RWPE2 (cell line): ENCODE results near the gene CHP1.

Experiments used
- ATAC-seq: fragments of 200-7000 bp; cut with Tn5 transposase; 3 replicates; pipeline ENCODE4 v1.9.1; 2021; ENCODE audit warnings: low read depth
- DNase-seq: peaks from one replicate; pipeline ENCODE4 v3.0.0-alpha.2; 2020; ENCODE audit warnings: low spot score
- H3K27ac ChIP-seq: fragments of 450-650 bp; 2 replicates; pipeline ENCODE4 v1.5.1; 2017; ENCODE audit warnings: mild to moderate bottlenecking; ENCODE audit not compliant: poor library complexity, severe bottlenecking
- H3K27me3 ChIP-seq: fragments of 250-450 bp; sonication (Bioruptor Pico); 2 replicates; pipeline ENCODE4 v1.5.1; 2021; ENCODE audit warnings: mild to moderate bottlenecking, moderate library complexity; ENCODE audit not compliant: insufficient read depth, poor library complexity, severe bottlenecking
- H3K36me3 ChIP-seq: fragments of 250-450 bp; sonication (Bioruptor Pico); 2 replicates; pipeline ENCODE4 v1.5.1; 2020; ENCODE audit warnings: low read depth, mild to moderate bottlenecking, moderate library complexity
- H3K4me1 ChIP-seq: fragments of 250-450 bp; sonication (Bioruptor Pico); 2 replicates; pipeline ENCODE4 v1.5.1; 2021; ENCODE audit warnings: mild to moderate bottlenecking, moderate library complexity; ENCODE audit not compliant: insufficient read depth, poor library complexity, severe bottlenecking
- H3K4me3 ChIP-seq: fragments of 250-450 bp; sonication (Bioruptor Pico); 2 replicates; pipeline ENCODE4 v1.5.1; 2021; ENCODE audit warnings: mild to moderate bottlenecking, moderate library complexity; ENCODE audit not compliant: severe bottlenecking
- H3K9me3 ChIP-seq: fragments of 250-450 bp; sonication (Bioruptor Pico); 2 replicates; pipeline ENCODE4 v1.5.1; 2021; ENCODE audit warnings: mild to moderate bottlenecking, moderate library complexity; ENCODE audit not compliant: severe bottlenecking
- TF ChIP-seq, protein P1 (sequence below): fragments of 450-650 bp; IDR thresholded peaks from one replicate; pipeline ENCODE4 v1.5.1; 2017; ENCODE audit warnings: mild to moderate bottlenecking, moderate library complexity; ENCODE audit not compliant: poor library complexity, severe bottlenecking

The CHP1 gene

DNA sequence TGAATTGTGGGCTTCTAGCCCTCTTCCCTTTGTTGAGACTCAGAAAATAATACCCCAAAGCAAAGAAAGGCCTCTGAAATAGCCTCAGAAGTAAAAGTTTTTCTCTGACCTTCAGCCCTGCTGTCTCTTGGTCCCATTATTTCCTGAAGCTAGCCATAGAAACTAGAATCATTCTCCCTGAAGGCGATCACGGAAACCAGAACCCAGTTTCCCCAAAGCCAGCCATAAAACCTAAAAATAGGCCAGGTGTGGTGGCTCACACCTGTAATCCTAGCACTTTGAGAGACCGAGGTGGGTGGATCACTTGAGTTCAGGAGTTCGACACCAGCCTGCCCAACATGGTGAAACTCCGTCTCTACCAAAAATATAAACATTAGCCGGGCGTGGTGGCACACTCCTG lies 27.7 kb upstream of the CHP1 start:
- peak; percentile 17 for DNase-seq
- ATAC-seq, result no peak
- no peaks in the 10 kb centered on the region for H3K9me3 ChIP-seq
- TF ChIP-seq, protein P1, sequence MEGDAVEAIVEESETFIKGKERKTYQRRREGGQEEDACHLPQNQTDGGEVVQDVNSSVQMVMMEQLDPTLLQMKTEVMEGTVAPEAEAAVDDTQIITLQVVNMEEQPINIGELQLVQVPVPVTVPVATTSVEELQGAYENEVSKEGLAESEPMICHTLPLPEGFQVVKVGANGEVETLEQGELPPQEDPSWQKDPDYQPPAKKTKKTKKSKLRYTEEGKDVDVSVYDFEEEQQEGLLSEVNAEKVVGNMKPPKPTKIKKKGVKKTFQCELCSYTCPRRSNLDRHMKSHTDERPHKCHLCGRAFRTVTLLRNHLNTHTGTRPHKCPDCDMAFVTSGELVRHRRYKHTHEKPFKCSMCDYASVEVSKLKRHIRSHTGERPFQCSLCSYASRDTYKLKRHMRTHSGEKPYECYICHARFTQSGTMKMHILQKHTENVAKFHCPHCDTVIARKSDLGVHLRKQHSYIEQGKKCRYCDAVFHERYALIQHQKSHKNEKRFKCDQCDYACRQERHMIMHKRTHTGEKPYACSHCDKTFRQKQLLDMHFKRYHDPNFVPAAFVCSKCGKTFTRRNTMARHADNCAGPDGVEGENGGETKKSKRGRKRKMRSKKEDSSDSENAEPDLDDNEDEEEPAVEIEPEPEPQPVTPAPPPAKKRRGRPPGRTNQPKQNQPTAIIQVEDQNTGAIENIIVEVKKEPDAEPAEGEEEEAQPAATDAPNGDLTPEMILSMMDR, result no peak
- H3K27ac ChIP-seq, result no peak overlapping the region
- H3K4me3 ChIP-seq, result no peak overlapping the region
- H3K27me3 ChIP-seq, result no peaks in the 10 kb centered on the region
- peaks cover 13% of the 10 kb centered on the region for H3K4me1 ChIP-seq
- H3K36me3 ChIP-seq, result no peaks in the 10 kb centered on the region

- TF ChIP-seq, protein P1, result no peak
- Histone ChIP-seq H3K27me3 (no peaks in the 10 kb centered on the region), H3K9me3 (no peaks in the 10 kb centered on the region), H3K36me3 (no peaks in the 10 kb centered on the region), H3K4me1 (peaks cover 20% of the 10 kb centered on the region), H3K4me3 (no peak overlapping the region), H3K27ac (no peak overlapping the region)
- ATAC-seq (no peak), DNase-seq (no peak)
Observed at GRCh38 chr15:41205315-41205714, 25.8 kb upstream of the CHP1 start.

DNA sequence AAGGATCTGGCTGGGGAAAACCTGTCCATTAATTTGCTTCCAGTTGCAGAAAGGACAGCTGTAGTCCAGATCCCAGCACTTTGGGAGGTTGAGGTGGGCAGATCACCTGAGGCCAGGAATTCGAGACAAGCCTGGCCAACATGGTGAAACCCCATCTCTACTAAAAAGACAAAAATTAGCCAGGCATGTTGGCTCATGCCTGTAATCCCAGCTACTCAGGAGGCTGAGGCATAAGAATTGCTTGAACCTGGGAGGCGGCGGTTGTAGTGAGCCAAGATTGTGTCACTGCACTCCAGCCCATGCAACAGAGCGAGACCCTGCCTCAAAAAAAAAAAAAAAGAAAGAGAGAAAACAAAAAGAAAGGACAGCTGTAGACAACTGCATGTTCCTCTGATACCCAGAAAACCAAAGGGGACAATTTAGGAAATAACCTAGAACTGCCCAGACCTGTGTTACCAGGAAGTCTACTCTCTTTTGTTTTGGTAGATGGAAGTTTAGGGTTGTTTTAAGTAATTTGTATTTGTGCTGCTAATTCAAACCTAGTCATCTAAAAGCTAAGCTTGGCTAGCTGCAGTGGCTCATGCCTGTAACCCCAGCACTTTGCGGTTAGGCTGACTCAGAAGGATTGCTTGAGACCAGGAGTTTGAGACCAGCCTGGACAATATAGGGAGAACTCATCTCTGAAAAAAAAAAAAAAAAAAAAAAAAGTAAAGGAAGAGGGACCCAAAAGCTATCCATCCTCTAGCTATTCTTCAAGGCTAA lies 23.2 kb upstream of the CHP1 start:
- TF ChIP-seq, protein P1, result no peak
- peak overlapping the region; percentile 89 for H3K27ac ChIP-seq
- ATAC-seq, result peak; percentile 95

GRCh38 chr15:41215708-41216107 lies 15.4 kb upstream of the CHP1 start:
- DNase-seq (no peak), ATAC-seq (no peak)
- TF ChIP-seq, protein P1, result no peak
- H3K27me3 ChIP-seq, result no peaks in the 10 kb centered on the region
- no peak overlapping the region for H3K27ac ChIP-seq
- no peaks in the 10 kb centered on the region for H3K36me3 ChIP-seq
- no peak overlapping the region for H3K4me3 ChIP-seq
- H3K9me3 ChIP-seq, result no peaks in the 10 kb centered on the region
- H3K4me1 ChIP-seq, result no peaks in the 10 kb centered on the region

More for the DNA sequence above, 23.2 kb upstream of the CHP1 start:
- Histone ChIP-seq H3K36me3 (no peaks in the 10 kb centered on the region), H3K27me3 (no peaks in the 10 kb centered on the region), H3K4me1 (peaks cover 20% of the 10 kb centered on the region), H3K4me3 (no peak overlapping the region), H3K9me3 (no peaks in the 10 kb centered on the region)
- peak; percentile 79 for DNase-seq

DNA sequence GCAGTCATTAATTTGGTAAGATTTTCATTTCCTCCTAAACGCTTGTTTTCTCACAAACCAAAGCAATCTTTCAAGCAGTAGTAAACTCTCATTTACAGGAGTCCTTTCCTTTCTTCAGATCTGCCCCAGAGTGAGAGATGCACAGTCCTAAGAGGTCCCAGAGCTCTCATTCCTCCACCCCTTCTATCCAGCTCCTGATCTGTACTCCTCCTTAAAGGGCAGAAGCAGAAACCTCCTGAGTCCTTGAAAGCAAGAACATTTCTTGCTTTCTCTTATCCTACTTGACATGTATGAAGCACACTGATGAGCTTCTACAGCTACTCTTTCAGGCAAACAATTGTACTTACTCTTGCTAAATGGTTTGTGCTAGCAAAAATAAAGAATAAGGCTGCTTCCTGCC lies 12.2 kb upstream of the CHP1 start:
- TF ChIP-seq, protein P1, result no peak
- no peak for DNase-seq
- no peak overlapping the region for H3K4me3 ChIP-seq
- no peak overlapping the region for H3K27ac ChIP-seq
- no peaks in the 10 kb centered on the region for H3K9me3 ChIP-seq
- no peaks in the 10 kb centered on the region for H3K27me3 ChIP-seq
- H3K36me3 ChIP-seq, result no peaks in the 10 kb centered on the region
- 0 out of 3 replicates have a peak, but pooled peaks have one; percentile 23 for ATAC-seq
- H3K4me1 ChIP-seq, result no peaks in the 10 kb centered on the region
